Activated naive CD8-positive, alpha-beta T cell treated with anti-CD3 and anti-CD28 coated beads, Interleukin-2, amount 50 U/mL, for 16 hours (primary cell): ENCODE results near the gene ABCC4.

Source experiments
- DNase-seq: peaks from one replicate; pipeline ENCODE4 v3.0.0-alpha.2; 2020; ENCODE audit warnings: low read depth, low spot score

Gene ABCC4

GRCh38 chr13:95233026-95233635, 68.1 kb downstream of the ABCC4 start:
- DNase-seq = no peak

- DNase-seq = no peak
Measured at GRCh38 chr13:95231393-95231792, 69.9 kb downstream of the ABCC4 start.

GRCh38 chr13:95229855-95230254, 71.4 kb downstream of the ABCC4 start:
- DNase-seq = no peak

GRCh38 chr13:95228130-95228529, 73.1 kb downstream of the ABCC4 start:
- DNase-seq = no peak

GRCh38 chr13:95226932-95227695, 74.1 kb downstream of the ABCC4 start:
- DNase-seq = no peak

GRCh38 chr13:95226476-95226875, 74.8 kb downstream of the ABCC4 start:
- DNase-seq = no peak

GRCh38 chr13:95226050-95226449, 75.2 kb downstream of the ABCC4 start:
- no peak for DNase-seq

GRCh38 chr13:95224064-95224463, 77.2 kb downstream of the ABCC4 start:
- DNase-seq = no peak

GRCh38 chr13:95222733-95223018, 78.6 kb downstream of the ABCC4 start:
- DNase-seq = no peak

- no peak for DNase-seq
Measured at GRCh38 chr13:95221971-95222732, 79.1 kb downstream of the ABCC4 start.

- no peak for DNase-seq
Measured at GRCh38 chr13:95220611-95221010, 80.6 kb downstream of the ABCC4 start.

- DNase-seq = no peak
Measured at GRCh38 chr13:95217920-95218830, 83.1 kb downstream of the ABCC4 start.

- DNase-seq = no peak
Measured at GRCh38 chr13:95216182-95216581, 85.1 kb downstream of the ABCC4 start.

- DNase-seq = no peak
Measured at GRCh38 chr13:95212983-95213850, 88.0 kb downstream of the ABCC4 start.

- DNase-seq = no peak
Measured at GRCh38 chr13:95209109-95209508, 92.1 kb downstream of the ABCC4 start.

GRCh38 chr13:95207769-95208366, 93.4 kb downstream of the ABCC4 start:
- no peak for DNase-seq

GRCh38 chr13:95206116-95206515, 95.1 kb downstream of the ABCC4 start:
- DNase-seq = no peak

GRCh38 chr13:95204231-95204765, 97.0 kb downstream of the ABCC4 start:
- no peak for DNase-seq

GRCh38 chr13:95201814-95202651, 99.2 kb downstream of the ABCC4 start:
- no peak for DNase-seq
